ENCODE data around the gene MICU2.

The MICU2 gene

GRCh38 chr13:21583478-21583877 lies 20.5 kb downstream of the MICU2 start:
- no peaks in the 10 kb centered on the region for H3K36me3 ChIP-seq (ENCODE audit: low read length)
- no peak overlapping the region for H3K9ac ChIP-seq (ENCODE audit: low read length)
- no peaks in the 10 kb centered on the region; the same call in 1 of the 2 replicates for H4K20me1 ChIP-seq (ENCODE audit: low read depth, low read length)
- no peaks in the 10 kb centered on the region for H3K9me2 ChIP-seq (replicated peaks; ENCODE audit: insufficient read depth, low read length)
- peaks cover 8% of the 10 kb centered on the region; the same call in 1 of the 2 replicates for H3F3A ChIP-seq (ENCODE audit: insufficient read depth)
- H3K27ac ChIP-seq (ENCODE audit: low read depth, low read length), result no peak overlapping the region
- peaks cover 81% of the 10 kb centered on the region for H3K79me2 ChIP-seq (ENCODE audit: insufficient read depth, low read length)
- no peak overlapping the region for H2AFZ ChIP-seq (ENCODE audit: low read depth, low read length, severe bottlenecking)
- H3K4me3 ChIP-seq (ENCODE audit: insufficient read depth, low read length, poor library complexity, severe bottlenecking), result no peak overlapping the region
- H3K27me3 ChIP-seq (ENCODE audit: low read length), result no peaks in the 10 kb centered on the region
- no peaks in the 10 kb centered on the region for H3K9me3 ChIP-seq (ENCODE audit: insufficient read depth, low read length)
- no peak for TF ChIP-seq EZH2phosphoT487 (conservative IDR thresholded peaks at IDR 0.05; ENCODE audit: low read length)
- no peak overlapping the region for H3K4me2 ChIP-seq (ENCODE audit: low read depth, low read length, poor library complexity, severe bottlenecking)

GRCh38 chr13:21580736-21581135 lies 23.2 kb downstream of the MICU2 start:
- Histone ChIP-seq H3K27ac (ENCODE audit: low read depth, low read length) (peak overlapping the region; percentile 2; the same call in 1 of the 2 replicates), H3K9me2 (replicated peaks; ENCODE audit: insufficient read depth, low read length) (no peaks in the 10 kb centered on the region), H4K20me1 (ENCODE audit: low read depth, low read length) (no peaks in the 10 kb centered on the region), H3K79me2 (ENCODE audit: insufficient read depth, low read length) (peaks cover 76% of the 10 kb centered on the region), H3F3A (ENCODE audit: insufficient read depth) (peaks cover 8% of the 10 kb centered on the region; the same call in 1 of the 2 replicates), H3K36me3 (ENCODE audit: low read length) (no peaks in the 10 kb centered on the region), H3K9me3 (ENCODE audit: insufficient read depth, low read length) (no peaks in the 10 kb centered on the region), H3K9ac (ENCODE audit: low read length) (no peak overlapping the region), H2AFZ (ENCODE audit: low read depth, low read length, severe bottlenecking) (no peak overlapping the region), H3K27me3 (ENCODE audit: low read length) (no peaks in the 10 kb centered on the region), H3K4me3 (ENCODE audit: insufficient read depth, low read length, poor library complexity, severe bottlenecking) (no peak overlapping the region), H3K4me2 (ENCODE audit: low read depth, low read length, poor library complexity, severe bottlenecking) (no peak overlapping the region)
- TF ChIP-seq CTCF (IDR thresholded peaks at IDR 0.05; ENCODE audit: insufficient read depth, low read length, poor library complexity, severe bottlenecking) (no peak), EZH2phosphoT487 (conservative IDR thresholded peaks at IDR 0.05; ENCODE audit: low read length) (no peak)

- Histone ChIP-seq H3K9ac (ENCODE audit: low read length) (no peak overlapping the region), H3F3A (ENCODE audit: insufficient read depth) (peaks cover 8% of the 10 kb centered on the region; the same call in 1 of the 2 replicates), H3K79me2 (ENCODE audit: insufficient read depth, low read length) (peaks cover 76% of the 10 kb centered on the region), H3K4me3 (ENCODE audit: insufficient read depth, low read length, poor library complexity, severe bottlenecking) (no peak overlapping the region), H3K9me2 (replicated peaks; ENCODE audit: insufficient read depth, low read length) (no peaks in the 10 kb centered on the region), H3K9me3 (ENCODE audit: insufficient read depth, low read length) (no peaks in the 10 kb centered on the region), H3K4me2 (ENCODE audit: low read depth, low read length, poor library complexity, severe bottlenecking) (peak overlapping the region; percentile 33), H3K27ac (ENCODE audit: low read depth, low read length) (peak overlapping the region; percentile 2; the same call in 1 of the 2 replicates), H4K20me1 (ENCODE audit: low read depth, low read length) (no peaks in the 10 kb centered on the region), H3K27me3 (ENCODE audit: low read length) (no peaks in the 10 kb centered on the region), H3K36me3 (ENCODE audit: low read length) (no peaks in the 10 kb centered on the region), H2AFZ (ENCODE audit: low read depth, low read length, severe bottlenecking) (no peak overlapping the region)
- TF ChIP-seq EZH2phosphoT487 (conservative IDR thresholded peaks at IDR 0.05; ENCODE audit: low read length) (no peak), CTCF (IDR thresholded peaks at IDR 0.05; ENCODE audit: insufficient read depth, low read length, poor library complexity, severe bottlenecking) (no peak)
These were observed 24.1 kb downstream of the MICU2 start for GRCh38 chr13:21579754-21580316.

- no peak overlapping the region for H3K27ac ChIP-seq (ENCODE audit: low read depth, low read length)
These were observed 25.2 kb downstream of the MICU2 start for GRCh38 chr13:21578748-21579147.

More at GRCh38 chr13:21578748-21579147, 25.2 kb downstream of the MICU2 start:
- Histone ChIP-seq H3K79me2 (ENCODE audit: insufficient read depth, low read length) (peaks cover 79% of the 10 kb centered on the region), H3F3A (ENCODE audit: insufficient read depth) (peaks cover 8% of the 10 kb centered on the region; the same call in 1 of the 2 replicates), H3K9ac (ENCODE audit: low read length) (no peak overlapping the region), H3K9me2 (replicated peaks; ENCODE audit: insufficient read depth, low read length) (no peaks in the 10 kb centered on the region), H3K27me3 (ENCODE audit: low read length) (no peaks in the 10 kb centered on the region), H4K20me1 (ENCODE audit: low read depth, low read length) (no peaks in the 10 kb centered on the region), H3K36me3 (ENCODE audit: low read length) (no peaks in the 10 kb centered on the region), H2AFZ (ENCODE audit: low read depth, low read length, severe bottlenecking) (no peak overlapping the region), H3K4me3 (ENCODE audit: insufficient read depth, low read length, poor library complexity, severe bottlenecking) (no peak overlapping the region), H3K4me2 (ENCODE audit: low read depth, low read length, poor library complexity, severe bottlenecking) (no peak overlapping the region), H3K9me3 (ENCODE audit: insufficient read depth, low read length) (no peaks in the 10 kb centered on the region)
- TF ChIP-seq EZH2phosphoT487 (conservative IDR thresholded peaks at IDR 0.05; ENCODE audit: low read length) (no peak), CTCF (IDR thresholded peaks at IDR 0.05; ENCODE audit: insufficient read depth, low read length, poor library complexity, severe bottlenecking) (no peak)
